ENCODE measurements around the gene CNMD. TPM values are rescaled to one million over a fixed set of nuclear protein-coding genes. Genes with fewer than 3 reads are reported as not detected.

Gene CNMD
- polyA plus RNA-seq, 2 of the 4 experiments (the other 2 are of a cell fraction), result not detected

GRCh38 chr13:52701728-52702465 is 37.7 kb downstream of the CNMD start:
- ATAC-seq (no peak), FAIRE-seq (no peak), DNase-seq (ENCODE audit: low read depth in 1 of 2, low spot score in 1 of 2) (no peak)
- WGBS (ENCODE audit: missing lambda C conversion rate), result 90% methylated on average over 6 of the region's 6 CpGs
- no peak overlapping the region for H3K4me3 ChIP-seq
- no peak overlapping the region for H3K27ac ChIP-seq
- no peak for TF ChIP-seq NPAS2 (CRISPR knock-in tag; IDR thresholded peaks at IDR 0.05; ENCODE audit: borderline replicate concordance)
- TF ChIP-seq MAZ (IDR thresholded peaks at IDR 0.05; ENCODE audit: borderline replicate concordance, low read depth, low read length), result no peak
- TF ChIP-seq POLR2AphosphoS2 (conservative IDR thresholded peaks at IDR 0.05; ENCODE audit: low read length), result no peak
- no peak for TF ChIP-seq CEBPB (IDR thresholded peaks at IDR 0.05)
- TF ChIP-seq ATOH8 (CRISPR knock-in tag; IDR thresholded peaks at IDR 0.05; ENCODE audit: low read depth), result no peak
- TF ChIP-seq TP53 (CRISPR knock-in tag; IDR thresholded peaks at IDR 0.05), result no peak
- no peak for TF ChIP-seq RNF2 (IDR thresholded peaks at IDR 0.05; ENCODE audit: borderline replicate concordance, low read depth)
- TF ChIP-seq HOXB5 (CRISPR knock-in tag; IDR thresholded peaks at IDR 0.05), result no peak
- no peak for TF ChIP-seq HOXB13 (CRISPR knock-in tag; IDR thresholded peaks at IDR 0.05; ENCODE audit: low read depth)
- TF ChIP-seq EP300 (IDR thresholded peaks at IDR 0.05), result no peak
- TF ChIP-seq ZSCAN20 (CRISPR knock-in tag; IDR thresholded peaks at IDR 0.05), result no peak
- TF ChIP-seq CTCF (IDR thresholded peaks at IDR 0.05), result no peak
- TF ChIP-seq HDAC2 (IDR thresholded peaks at IDR 0.05), result no peak
- TF ChIP-seq RAD21 (conservative IDR thresholded peaks at IDR 0.05 in 1 of 2, IDR thresholded peaks at IDR 0.05 in 1 of 2), result no peak
- TF ChIP-seq HMGXB4 (CRISPR knock-in tag; IDR thresholded peaks at IDR 0.05; ENCODE audit: borderline replicate concordance), result no peak
- TF ChIP-seq HEYL (CRISPR knock-in tag; IDR thresholded peaks at IDR 0.05), result no peak
- ChIA-PET POLR2A (no interaction called here), CTCF (no interaction called here)
- no peaks in the 10 kb centered on the region for H3K4me1 ChIP-seq
- no peak overlapping the region for H3K4me2 ChIP-seq
- no peaks in the 10 kb centered on the region for H3K9me3 ChIP-seq

- H3K4me1 ChIP-seq, result no peaks in the 10 kb centered on the region
- ChIA-PET POLR2A (no interaction called here), CTCF (interaction anchor here (0.7 kb wide), 1 partner anchor 127 kb away, joined by 3 read pairs; no protein-coding TSS in a partner anchor)
- no peak overlapping the region for H3K27ac ChIP-seq
- no peak overlapping the region for H3K4me2 ChIP-seq
- no peak for TF ChIP-seq NFE2L2 (conservative IDR thresholded peaks at IDR 0.05; ENCODE audit: low read length)
- TF ChIP-seq TP53 (CRISPR knock-in tag; IDR thresholded peaks at IDR 0.05), result no peak
- no peak for TF ChIP-seq ZFP36 (IDR thresholded peaks at IDR 0.05; ENCODE audit: borderline replicate concordance, partially characterized antibody)
- no peak for TF ChIP-seq MAZ (IDR thresholded peaks at IDR 0.05; ENCODE audit: borderline replicate concordance, low read depth, low read length)
- TF ChIP-seq EP300 (IDR thresholded peaks at IDR 0.05), result no peak
- TF ChIP-seq HEYL (CRISPR knock-in tag; IDR thresholded peaks at IDR 0.05), result no peak
- TF ChIP-seq BCL3 (IDR thresholded peaks at IDR 0.05), result no peak
- TF ChIP-seq RARB (CRISPR knock-in tag; IDR thresholded peaks at IDR 0.05), result no peak
- no peak overlapping the region for H3K4me3 ChIP-seq
- WGBS (ENCODE audit: missing lambda C conversion rate), result 92% methylated on average over 5 of the region's 5 CpGs
- no peak for FAIRE-seq
- H3K9me3 ChIP-seq, result no peaks in the 10 kb centered on the region
- DNase-seq (ENCODE audit: low read depth in 1 of 2, low spot score in 1 of 2), result no peak
- no peak for ATAC-seq
These were observed 43.1 kb downstream of the CNMD start for GRCh38 chr13:52696566-52696965.
